ENCODE measurements around the gene PRR35.

PRR35 gene

DNA sequence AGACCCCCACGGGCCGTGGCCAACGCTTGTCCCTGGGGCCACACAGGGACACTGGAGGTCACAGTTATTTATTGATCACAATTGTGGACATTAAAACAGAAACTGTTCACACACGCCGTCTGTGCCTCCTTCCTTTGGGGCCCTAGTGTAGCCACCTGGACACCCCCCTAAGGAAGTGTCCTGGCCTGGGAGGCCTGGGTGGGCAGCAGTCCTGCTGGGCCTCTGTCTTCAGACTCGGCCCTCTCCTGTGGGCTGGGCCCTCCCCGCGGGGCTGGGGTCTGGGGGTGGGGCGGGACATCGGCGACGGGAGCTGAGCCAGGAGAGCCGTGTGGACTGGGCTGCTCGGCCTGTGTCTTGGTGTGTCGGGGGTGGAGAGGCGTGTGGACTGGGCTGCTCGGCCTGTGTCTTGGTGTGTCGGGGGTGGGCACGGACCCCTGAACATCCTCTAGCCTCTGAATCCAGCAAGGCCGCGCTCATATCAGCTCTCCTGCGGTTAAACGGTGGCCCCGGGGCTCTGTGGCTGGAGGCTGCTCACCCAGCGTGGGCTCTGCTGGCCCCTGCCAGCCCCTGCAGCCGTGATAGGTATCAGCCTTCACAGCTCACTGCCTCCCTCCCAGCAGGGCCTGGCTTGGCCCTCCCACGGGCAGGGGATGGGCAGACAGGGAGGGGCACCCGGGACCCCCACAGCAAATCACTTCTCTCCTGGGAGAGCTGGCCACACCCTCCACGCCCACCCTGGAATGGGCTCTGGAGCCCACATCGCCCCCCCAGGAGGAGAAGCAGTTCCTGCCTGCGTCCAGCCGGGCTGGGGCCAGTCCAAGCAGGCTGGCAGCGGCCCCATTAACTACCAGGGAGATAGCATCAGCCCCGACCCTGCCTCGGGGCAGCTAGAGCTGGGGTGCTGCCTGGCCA, 5.5 kb downstream of the PRR35 start:
- no peak for DNase-seq

DNA sequence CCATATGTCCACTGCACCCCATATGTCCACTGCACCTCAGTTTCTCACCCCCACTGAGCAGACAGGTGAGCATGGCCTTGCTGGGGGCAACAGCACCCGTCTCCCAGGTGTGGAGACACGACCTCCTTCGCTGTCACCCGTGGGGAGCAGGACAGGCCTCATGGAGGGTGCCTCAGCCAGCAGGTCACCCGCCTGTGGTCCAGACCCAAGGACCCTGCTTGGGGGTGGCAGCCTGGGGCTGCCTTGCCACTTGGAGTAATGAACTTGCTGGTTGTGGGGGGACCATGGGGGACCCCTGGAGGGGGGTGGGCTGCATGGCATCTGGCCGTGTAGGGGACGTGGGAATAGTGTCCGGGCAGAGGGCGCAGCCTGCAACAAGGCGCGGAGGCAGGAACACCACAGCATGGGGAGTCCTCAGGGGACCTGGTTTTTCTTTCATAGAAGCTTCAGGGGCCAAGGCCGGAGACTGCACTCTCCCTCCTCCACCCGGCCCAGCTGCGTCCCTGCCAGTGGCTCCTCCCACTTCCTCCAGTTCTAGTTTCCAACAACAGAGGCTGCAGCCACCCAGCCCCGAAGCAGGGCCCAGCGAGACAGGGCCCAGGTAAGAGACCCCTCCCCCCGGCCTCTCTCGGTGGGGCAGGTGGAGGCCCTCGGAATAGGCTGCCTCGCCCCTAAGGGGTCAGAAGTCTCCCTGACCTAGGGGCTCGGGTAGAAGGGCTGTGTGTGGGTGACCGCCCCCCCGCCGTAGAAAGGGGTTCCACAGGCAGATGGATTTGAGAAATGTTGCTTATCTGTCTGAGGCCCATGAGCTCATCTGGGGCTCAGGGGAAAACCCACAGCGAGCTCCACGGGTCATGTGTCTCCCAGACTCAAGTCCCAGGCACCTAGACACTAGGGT, 6.5 kb downstream of the PRR35 start, which contains the start of gene NHLRC4:
NHLRC4 (plus strand) TSS at position 531 of the 898 bp plus-strand sequence. CDS start 1,043 bp downstream, outside the sequence.
- peak; percentile 61 to 70 for DNase-seq

DNA sequence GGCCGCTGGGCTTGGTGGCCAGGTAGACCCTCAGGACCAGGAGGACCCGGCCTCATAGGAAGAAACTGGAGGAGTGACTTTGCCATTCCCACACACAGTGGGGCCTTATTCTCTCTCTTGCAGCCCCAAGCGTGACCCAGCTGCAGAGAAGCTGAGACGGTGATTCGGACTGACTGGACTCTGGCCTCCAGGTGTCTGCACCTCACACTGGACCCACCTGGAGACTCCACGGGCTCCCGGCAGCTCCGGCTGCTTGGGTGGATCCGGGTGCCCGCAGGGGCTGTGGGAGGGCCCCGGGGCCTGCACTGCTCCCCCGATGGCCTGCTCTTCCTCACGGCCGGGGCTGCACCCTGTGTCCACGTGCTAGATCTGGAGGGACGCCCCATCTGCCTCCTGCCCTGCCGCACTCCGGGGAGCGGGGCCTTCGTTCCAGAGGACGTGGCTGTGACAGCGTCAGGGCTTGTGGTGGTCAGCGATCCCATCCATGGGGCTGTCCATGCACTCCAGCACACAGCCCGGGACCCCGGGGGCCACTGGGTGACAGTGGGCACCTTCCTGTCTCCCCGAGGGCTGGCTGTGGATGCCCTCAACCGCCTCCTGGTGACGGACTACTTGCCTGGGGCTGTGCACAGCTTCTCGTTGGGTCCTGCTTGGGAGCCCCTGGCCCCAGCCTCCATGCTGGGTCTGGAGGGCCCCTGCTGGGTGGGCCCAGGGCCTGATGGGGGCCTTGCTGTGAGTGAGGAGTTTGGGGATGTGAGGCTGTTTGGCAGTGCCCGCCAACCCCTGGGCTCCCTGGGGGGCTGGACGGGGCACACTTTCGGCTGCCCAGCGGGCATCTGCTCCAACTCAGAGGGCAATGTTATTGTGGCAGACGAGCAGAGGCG, 7.4 kb downstream of the PRR35 start:
- DNase-seq, result no peak

DNA sequence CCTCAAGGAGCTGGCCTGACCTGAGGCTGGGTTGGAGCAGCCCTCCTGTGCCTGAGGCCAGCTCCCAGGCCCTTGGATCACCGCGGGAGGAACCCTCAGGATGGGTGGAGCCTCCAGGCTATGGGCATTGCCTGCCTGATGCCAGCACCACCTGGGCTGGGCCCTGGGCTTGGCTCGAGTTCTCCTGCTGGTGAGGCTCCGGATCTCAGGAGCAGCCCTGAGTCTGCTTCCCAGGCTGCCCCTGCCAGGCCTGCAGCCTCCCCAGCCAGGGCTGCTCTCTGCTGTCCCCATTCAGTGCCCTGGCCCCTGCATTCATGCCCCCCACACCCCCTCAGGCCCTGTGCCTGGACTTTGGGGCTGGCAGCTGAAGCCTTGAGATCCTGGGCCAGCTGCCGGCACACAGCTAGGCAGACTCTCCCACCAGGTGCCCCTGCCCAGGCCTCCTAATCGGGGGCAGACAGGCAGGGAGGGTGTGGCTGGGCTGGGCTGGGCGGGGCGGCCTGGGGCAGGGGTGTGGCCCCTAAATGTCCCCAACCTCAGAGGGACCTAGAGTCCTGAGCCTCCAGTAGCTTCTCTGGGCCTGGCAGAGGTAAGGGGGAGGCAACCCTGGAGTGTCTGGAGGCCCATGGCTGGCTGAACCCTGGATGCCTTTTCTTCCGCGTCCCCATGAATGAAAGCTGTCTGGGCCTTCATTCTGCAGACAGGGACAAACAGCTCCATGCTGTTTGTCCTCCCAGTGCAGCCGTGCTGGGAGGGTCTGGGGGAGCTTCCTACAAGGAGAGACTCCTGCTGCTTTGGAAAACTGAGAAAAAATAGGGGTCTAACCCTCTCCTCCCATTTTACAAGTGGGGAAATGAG, 8.4 kb downstream of the PRR35 start:
- no peak for DNase-seq

DNA sequence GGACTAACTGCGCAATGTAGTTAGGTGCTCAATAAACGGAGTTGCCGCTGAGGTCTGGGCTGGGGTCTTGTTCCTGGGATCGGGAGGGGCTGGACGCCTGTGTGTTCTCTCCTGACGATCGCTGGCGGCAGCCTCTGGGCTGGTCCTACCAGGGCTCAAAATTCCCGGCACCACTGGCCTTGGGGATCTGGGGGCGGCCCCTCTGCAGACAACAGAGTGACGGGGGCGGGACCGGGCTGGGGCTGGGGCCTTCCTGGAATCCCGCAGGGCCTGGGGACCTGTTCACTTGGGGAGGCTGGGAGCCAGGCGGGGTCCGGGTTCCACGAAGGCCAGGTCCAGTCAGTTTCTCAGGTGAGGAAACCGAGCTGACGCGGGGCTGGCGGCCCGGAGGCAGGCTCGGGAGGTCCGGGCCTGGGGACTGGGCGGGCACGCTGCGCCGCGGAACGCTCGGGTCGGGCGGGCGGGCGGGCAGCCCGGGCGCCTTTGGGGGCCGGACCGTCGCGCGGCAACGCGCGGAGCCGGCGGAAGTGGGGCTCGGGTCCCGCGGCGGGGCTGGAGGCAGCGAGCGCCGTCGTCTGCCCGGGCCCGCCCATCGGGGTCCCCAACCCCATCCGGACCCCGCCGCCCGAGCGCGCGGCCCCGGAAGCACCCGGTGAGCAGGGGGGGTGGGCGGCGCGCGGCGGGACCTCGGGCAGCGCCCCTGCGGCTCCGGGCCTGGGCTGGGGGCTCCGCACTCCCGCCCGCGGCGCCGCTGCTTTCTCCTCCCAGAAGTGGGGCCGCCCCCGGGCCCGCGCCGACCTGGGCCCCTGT, 9.5 kb downstream of the PRR35 start, which contains the start of gene PIGQ:
PIGQ (plus strand) TSS at position 524 of the 810 bp plus-strand sequence. CDS start 4,107 bp downstream, outside the sequence.
- DNase-seq, result peak; percentile 66 to 70

DNA sequence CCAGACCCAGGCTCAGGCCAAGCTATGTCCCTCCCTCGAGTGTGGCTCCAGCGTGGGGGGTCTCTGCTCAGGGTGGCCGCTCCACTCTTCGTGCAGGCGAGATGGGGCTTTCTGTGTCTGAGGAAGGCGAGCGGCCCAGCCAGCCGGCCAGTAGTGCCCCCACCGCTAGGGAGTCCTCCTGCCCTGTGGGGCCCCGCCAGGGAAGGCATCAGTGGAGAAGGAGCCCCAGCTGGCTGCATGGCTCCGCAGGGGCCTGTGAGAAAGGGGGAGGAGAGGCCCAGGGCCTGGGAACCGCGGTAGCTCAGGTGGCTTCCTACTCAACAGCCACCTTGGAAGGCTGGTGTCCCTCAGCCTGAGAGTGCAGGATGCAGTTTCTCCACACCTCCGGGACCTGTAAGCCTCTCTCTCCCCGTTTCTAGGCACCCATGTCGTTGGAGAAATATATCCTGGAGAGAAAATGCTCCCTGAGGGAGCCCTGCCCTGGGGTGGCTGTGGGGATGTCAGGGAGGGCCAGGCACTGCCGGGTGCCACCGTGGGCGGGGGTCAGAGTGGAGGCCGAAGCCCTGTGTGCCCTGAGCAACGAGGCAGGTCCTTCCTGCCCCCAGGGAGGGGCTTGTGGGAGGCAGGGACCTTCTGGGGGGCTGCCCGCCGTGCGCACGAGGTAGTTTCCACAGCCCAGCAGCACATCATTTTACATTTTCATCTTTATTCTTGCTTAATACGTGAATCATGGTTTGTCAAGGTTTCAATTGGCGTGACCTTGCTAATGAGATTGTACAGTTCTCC, 12.9 kb downstream of the PRR35 start:
- DNase-seq, result no peak

DNA sequence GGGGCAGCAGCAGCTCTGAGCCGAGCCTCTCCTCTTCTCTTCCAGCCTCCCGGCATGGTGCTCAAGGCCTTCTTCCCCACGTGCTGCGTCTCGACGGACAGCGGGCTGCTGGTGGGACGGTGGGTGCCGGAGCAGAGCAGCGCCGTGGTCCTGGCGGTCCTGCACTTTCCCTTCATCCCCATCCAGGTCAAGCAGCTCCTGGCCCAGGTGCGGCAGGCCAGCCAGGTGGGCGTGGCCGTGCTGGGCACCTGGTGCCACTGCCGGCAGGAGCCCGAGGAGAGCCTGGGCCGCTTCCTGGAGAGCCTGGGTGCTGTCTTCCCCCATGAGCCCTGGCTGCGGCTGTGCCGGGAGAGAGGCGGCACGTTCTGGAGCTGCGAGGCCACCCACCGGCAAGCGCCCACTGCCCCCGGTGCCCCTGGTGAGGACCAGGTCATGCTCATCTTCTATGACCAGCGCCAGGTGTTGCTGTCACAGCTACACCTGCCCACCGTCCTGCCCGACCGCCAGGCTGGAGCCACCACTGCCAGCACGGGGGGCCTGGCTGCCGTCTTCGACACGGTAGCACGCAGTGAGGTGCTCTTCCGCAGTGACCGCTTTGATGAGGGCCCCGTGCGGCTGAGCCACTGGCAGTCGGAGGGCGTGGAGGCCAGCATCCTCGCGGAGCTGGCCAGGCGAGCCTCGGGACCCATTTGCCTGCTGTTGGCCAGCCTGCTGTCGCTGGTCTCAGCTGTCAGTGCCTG, 14.0 kb downstream of the PRR35 start:
- no peak for DNase-seq

DNA sequence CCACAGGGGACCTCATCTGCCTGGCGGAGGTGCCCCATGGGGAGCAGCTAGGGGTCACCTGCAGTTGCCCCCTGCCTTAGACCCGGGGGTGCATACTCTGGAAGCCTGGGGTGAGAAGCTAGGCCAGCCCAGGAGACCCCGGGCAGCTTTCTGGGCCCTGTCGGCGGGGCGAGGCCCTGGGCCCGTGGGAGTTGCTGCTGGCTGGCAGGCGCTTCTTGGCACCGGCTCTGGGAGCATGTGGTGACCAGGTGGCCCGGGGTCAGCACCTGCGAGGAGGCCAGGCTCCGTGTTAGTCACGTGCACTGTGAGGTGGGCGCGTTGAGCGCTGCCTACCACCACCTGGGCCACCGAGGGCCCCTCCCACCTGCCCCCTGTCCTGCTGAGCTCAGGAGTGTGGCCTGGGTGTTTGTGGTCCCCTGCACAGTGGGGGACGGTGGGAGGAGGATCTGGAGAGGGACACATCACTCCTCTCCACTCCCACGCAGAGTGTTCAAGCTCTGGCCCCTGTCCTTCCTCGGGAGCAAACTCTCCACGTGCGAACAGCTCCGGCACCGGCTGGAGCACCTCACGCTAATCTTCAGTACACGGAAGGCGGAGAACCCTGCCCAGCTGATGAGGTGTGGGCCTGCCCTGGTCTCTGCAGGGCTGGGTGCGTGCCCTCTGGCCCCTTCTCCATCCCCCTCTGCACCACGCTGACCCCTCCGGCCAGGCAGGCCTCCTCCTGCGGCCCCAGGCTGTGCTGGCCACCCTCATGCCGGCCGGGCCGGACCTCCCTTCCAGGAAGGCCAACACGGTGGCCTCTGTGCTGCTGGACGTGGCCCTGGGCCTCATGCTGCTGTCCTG, 15.4 kb downstream of the PRR35 start:
- DNase-seq, result no peak

DNA sequence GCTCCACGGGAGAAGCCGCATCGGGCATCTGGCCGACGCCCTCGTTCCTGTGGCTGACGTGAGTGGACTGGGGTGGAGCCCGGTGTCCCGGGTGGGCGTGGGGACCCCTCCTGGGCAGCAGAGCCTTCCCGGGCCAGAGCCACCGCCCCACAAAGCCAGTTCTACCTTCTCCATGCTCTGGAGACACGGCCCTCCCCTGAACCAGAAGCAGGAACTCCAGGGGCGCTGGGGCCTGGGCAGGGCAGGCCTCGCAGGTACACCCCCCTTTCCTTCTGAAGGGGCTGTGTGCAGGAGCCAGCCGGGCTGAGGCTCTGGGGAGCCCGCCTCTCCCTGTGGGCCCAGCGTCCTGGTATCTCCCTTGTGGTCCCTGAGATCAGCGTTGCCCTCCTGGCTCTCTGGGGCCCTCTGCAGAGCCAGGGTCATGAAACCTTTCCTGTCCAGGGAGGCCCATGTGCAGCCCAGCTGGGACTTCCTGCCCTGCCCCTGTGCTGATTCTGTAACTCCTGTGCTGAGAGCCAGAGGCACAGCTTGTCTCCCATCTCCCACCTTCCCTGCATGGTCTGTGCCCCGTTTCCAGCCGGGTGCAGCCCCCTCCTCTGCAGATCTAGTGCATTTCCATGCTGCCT, 16.1 kb downstream of the PRR35 start:
- no peak for DNase-seq

DNA sequence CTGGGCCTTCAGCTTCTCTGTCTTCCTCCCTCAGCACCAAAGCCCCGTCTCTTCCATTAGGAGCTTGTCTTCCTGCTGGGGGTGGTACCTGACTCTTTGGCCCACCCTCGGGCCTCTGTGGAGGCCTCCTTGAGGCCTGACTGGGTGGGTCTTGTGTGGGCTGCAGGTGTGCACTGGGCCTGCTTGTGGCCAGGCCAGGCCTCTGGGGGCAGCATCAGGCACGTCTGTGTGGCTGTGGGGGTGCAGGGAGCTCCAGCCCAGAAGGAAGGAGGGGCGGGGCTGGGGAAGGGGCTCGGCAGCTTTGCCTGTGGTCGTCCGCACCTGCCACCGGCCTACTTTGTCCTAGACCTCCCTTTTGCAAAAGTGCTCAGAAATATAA, 16.6 kb downstream of the PRR35 start:
- DNase-seq, result no peak

DNA sequence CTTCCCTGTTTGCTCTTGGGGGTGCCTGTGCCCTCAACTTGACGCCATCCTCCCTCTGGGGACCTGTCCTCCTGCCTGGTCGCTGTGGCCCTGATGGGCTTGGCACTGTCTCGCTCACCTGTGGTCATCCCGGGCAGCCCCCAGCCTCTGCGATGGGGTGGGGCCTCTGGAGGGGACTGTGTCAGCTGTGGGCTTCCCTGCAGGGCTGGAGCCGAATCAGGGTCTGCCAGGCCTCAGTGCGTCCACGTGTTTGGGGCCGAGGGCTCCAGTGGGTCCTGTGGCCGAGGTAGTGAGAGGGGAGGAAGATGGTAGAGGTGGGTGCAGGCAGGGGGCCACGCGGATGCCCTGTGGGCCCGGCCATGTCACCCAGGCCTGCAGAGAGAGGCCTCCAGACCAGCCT, 17.6 kb downstream of the PRR35 start:
- DNase-seq, result no peak

DNA sequence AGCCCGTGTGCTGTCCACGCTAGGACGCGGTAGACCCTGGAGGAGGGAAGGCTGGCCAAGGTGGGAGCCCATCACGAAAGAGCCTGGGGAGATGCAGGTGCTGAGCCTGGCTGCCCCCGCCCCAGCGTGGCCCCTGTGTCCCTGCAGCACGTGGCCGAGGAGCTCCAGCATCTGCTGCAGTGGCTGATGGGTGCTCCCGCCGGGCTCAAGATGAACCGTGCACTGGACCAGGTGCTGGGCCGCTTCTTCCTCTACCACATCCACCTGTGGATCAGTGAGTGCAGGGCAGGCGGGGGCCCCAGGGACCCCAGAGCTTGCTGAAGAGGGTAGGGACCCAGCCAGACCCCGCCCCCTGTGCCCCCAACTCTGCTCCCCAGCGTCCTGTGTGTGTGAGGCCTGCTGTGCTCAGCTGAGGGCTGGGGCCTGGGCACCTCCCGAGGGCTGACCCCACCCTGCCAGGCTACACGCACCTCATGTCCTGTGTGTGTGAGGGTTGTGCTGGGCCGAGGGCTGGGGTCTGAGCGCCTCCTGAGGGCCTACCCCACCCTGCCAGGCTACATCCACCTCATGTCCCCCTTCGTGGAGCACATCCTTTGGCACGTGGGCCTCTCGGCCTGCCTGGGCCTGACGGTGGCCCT, 18.2 kb downstream of the PRR35 start:
- DNase-seq, result no peak

DNA sequence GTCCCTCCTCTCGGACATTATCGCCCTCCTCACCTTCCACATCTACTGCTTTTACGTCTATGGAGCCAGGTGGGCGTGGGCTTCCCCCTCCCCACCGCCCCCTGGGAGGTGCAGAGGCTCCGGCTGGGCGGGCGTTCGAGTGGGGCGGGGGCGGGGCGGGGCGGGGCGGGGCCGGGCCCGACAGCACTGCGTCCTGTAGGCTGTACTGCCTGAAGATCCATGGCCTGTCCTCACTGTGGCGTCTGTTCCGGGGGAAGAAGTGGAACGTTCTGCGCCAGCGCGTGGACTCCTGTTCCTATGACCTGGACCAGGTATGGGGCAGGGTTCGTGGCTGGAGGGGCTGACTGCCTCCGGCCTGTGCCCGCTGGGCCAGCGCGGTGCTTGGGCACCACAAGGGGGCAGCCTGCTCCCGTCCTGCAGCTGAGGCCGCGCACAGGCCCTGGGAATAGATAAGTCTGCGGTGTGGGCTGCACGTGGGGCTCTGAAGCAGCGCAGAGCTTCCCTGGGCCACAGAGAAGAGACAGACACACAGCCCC, 18.7 kb downstream of the PRR35 start:
- DNase-seq, result peak; percentile 74 to 80

DNA sequence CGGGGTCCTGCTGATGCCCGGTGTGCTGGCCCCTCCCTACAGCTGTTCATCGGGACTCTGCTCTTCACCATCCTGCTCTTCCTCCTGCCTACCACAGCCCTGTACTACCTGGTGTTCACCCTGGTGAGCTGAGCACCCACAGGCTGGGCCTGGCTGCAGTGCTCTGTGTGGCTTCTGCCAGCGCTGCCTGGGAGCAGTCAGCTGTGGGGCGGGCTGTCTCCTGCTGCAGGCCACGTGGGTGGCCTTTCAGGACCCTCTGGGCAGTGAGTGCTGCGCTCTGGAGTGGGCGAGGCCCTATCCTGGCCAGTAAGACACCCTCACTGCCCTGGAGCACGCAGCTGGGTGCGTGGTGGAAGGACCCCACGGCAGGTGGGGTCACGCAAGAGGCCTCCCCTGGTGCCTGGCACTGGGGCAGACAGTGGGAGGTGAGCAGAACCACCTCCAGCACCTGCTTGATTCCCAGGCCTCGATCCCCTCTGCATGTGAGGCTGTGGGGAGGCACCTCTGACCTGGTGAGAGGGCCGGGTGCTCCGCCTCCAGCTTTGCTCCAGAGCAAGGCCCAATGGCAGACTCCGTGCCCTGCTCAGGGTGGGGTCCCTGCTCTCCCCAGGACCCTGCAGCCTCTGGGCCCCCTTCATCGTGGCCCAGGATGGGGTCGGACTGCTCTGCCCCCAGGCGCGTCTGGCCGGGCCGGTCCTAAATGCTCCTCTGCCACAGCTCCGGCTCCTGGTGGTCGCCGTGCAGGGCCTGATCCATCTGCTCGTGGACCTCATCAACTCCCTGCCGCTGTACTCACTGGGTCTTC, 20.1 kb downstream of the PRR35 start:
- DNase-seq, result no peak

DNA sequence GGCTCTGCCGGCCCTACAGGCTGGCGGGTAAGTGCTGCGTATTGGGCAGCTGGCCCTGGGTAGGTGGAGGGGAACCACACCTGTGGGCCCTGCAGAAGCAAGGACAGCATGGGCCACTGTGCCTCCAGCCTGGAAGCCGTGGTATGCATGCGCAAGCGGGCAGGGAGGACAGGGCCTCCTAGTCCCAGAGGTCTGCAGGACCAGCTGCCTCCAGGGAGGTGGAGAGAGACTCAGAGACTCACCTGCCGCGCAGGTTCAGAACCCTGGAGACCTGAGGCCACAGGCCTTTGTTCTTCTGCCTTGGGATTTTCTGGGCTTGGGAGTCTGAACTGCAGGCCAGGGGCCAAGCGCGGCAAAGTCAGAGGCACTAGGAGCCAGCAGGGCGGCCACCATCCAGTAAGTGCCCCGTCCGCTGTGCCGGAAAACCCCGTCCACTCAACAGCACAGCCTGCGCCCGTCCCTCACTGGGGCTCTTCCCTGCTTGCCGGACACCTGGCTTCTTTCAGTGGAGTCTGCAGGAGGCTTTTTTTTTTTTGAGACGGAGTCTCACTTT, 20.8 kb downstream of the PRR35 start:
- no peak for DNase-seq

DNA sequence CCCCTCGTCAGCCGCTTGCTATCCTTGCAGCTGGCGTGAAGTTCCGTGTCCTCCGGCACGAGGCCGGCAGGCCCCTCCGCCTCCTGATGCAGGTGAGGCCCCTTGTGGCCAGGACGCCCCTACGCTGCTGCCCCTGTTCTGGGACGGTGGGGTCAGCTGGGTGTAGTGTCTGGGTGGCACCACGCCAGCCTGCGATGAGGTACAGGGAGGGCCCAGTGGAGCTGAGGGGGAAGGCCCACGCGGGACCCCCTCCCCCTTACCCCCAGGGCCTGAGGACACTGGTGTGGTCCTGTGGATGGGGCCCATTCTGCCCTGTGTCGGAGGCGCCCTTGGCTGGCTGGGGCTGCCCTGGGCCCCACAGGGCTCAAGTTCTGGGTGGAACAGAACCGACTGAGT, 22.0 kb downstream of the PRR35 start:
- DNase-seq, result no peak
